LNCaP clone FGC (cell line): Measurements from ENCODE around the gene NPHP1.
"Not testable (repeated sequence)": the region's sequence is repeated elsewhere in the genome, so short reads cannot be mapped to it uniquely, and the experiment has no call there.

Experiments
- DNase-seq: peaks from one replicate; pipeline ENCODE4 v3.0.0-alpha.2; 2011; ENCODE audit warnings: low read depth
- H3K4me3 ChIP-seq: 2 replicates; pipeline ENCODE4 v1.5.1; 2011; ENCODE audit warnings: mild to moderate bottlenecking, low read depth, low read length, control low read depth
- TF ChIP-seq, protein P1 (sequence below): IDR thresholded peaks from 2 replicates; pipeline ENCODE4 v1.5.1; 2012; ENCODE audit warnings: mild to moderate bottlenecking; ENCODE audit not compliant: control insufficient read depth, insufficient read depth; ENCODE audit errors: extremely low read depth

Gene NPHP1

DNA sequence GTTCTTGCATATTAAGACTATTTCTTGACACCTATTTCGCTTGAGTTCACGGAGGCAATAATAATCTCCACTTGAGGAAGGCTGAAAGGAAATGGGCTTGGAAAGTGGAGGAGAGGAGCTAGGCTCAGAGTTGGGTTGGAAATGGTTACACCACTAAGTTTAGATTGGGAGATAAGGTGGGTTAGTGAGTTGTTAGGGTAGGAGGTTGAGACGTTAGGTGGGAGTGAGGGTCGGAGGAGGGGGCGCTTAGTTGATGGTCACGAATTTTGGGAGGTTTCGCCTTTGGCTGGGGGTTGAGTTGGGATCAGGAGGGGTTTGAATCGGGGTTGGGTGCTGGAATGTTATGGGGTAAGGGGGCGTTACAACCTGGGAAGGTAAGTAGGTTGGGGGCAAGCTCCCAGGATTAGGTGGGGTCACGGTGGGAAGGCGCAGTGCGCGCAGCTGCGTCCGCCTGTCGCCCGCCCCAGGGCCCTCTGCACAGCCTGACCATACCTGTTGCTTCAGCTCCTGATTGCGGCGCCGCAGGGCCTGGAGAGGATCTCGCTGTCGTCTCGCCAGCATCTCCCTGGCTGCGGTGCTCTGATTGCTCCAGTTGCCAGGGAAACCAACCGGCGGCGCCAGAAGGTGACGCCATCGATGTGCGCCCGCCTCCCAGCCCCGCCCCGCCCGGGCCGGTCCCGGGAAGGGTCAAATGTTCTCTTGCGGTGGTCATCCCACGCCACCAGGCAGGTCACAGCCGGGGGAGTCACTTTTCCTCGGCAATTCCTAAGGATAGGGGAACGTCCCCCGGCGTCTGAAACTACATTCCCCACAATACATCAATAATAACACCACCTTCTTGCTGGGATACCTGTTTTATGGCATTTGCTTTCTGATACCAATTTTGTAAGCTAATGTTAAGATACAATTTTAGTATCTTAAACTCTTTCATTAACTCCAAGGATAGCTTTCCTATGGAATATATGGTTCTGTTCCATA lies at the start of gene NPHP1:
TSS of gene NPHP1 (minus strand) at position 606 of the 978 bp plus-strand sequence. CDS start at position 561, 45 bp downstream.
- H3K4me3 ChIP-seq, result peak within 1 kb of the TSS; percentile 83
- peak; percentile 63 for DNase-seq
- TF ChIP-seq, protein P1, sequence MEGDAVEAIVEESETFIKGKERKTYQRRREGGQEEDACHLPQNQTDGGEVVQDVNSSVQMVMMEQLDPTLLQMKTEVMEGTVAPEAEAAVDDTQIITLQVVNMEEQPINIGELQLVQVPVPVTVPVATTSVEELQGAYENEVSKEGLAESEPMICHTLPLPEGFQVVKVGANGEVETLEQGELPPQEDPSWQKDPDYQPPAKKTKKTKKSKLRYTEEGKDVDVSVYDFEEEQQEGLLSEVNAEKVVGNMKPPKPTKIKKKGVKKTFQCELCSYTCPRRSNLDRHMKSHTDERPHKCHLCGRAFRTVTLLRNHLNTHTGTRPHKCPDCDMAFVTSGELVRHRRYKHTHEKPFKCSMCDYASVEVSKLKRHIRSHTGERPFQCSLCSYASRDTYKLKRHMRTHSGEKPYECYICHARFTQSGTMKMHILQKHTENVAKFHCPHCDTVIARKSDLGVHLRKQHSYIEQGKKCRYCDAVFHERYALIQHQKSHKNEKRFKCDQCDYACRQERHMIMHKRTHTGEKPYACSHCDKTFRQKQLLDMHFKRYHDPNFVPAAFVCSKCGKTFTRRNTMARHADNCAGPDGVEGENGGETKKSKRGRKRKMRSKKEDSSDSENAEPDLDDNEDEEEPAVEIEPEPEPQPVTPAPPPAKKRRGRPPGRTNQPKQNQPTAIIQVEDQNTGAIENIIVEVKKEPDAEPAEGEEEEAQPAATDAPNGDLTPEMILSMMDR, result no peak

DNA sequence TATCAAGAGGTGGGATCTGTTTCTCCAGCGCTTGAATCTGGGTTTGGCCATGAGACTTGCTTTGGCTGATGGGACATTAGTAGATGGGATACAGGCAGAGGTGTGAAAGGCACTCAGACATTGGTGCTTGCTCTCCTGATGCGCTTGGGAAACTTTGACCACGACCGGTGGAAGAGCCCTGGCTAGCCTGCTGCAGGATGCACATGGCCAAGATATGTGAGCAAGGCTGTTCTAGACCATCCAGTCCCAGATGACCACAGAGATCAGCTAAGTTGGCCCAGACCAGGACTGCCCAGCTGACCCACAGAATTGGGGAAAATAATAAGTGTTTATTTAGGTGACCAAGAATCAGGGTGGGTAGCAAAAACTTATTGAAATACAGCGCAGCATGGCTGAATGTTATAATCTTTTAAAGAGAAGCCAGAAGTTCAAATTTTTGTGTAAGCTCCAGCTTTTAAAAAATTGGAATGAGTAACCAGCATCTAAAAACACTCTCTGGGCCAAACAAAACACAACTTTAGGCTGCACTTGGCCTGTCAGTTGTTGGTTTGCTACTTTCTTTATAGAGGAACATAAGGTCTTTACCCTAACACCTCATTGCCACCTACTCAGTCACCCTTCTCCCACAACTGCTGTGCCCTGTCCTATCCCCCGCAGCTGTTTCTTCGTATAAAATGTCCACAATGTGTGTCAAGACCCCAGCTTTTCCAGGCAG lies 43.4 kb upstream of the NPHP1 start:
- not testable (repeated sequence) for H3K4me3 ChIP-seq, DNase-seq

DNA sequence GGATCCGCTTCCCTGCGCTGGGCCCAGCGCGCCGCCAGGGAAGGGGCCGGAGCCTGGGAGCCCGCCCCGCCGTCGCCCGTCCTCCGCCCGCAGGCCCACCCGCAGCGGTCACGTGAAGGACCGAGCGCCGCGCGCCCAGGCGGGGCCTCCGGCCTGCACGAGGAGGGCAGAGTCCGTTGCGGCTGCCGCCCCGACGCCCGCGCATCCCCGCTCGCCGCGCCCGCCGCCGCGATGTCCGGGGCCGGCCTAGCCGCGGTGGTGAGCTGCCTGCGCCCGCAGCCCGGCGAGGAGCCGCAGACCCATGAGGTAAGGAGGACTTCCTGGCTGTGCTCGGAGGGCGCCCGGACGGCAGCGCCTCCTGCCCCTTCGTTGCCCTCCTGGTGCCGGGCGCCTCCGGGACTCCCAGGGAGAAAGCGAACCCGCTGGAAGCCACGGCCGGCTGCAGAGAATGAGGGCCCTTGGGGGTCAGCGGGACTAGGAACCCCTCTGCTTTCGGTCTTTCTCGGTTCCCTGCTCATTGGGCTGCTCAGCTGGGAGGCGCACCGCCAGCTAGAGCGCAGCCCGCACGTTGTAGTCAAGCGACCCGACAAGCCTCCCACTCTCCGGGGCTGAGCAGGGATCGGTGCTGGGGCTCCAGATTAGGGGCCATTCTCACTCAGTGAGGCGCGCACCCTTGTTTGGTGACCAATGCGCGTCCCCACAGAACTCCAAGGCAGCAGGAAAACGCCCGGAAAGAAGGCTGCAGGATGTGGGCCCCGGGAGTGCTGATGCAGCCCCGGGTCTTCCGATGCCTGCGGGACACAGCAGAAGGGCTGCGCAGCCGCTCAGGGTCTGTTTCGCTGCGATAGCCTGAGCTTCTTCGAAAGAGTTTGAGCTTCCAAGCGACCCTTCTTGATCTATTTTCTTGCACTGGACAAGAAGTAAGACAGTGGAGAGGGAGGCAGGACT lies 40.9 kb upstream of the NPHP1 start:
- not testable (repeated sequence) for H3K4me3 ChIP-seq, DNase-seq

DNA sequence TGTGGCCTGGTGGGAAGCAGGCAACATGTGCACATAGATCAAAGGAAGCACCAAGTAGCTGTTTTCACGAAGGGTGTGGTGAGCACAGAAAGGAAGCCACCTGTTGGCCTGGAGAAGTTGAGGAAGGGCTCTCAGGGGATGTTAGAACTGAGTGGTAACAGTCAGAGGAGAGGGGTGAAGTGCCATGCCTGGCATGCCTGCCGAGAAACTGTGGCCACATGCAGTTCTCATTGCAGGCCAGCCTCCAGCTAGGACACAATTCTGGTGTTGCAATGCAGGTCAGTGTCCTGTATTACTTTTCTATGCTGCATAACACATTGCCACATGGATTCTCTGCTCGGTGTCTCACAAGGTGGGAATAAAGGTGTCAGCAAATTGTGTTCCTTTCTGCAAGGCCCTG lies 38.5 kb upstream of the NPHP1 start:
- not testable (repeated sequence) for H3K4me3 ChIP-seq, DNase-seq

DNA sequence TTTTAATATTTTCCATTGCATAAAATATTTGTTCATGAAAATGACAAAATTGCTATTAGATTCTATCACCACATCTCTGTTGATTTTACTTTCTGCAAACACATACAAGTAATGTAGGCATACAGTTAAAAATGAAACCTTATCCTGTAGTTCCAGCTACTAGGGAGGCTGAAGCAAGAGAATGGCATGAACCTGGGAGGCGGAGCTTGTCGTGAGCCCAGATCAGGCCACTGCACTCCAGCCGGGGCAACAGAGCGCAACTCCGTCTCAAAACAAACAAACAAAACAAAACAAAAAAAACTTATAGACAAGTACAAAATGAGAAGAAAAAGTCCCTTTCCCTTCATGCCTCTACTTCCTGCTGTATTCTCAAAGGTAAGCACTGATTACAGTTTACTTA lies 29.7 kb upstream of the NPHP1 start:
- DNase-seq, H3K4me3 ChIP-seq: not testable (repeated sequence)

DNA sequence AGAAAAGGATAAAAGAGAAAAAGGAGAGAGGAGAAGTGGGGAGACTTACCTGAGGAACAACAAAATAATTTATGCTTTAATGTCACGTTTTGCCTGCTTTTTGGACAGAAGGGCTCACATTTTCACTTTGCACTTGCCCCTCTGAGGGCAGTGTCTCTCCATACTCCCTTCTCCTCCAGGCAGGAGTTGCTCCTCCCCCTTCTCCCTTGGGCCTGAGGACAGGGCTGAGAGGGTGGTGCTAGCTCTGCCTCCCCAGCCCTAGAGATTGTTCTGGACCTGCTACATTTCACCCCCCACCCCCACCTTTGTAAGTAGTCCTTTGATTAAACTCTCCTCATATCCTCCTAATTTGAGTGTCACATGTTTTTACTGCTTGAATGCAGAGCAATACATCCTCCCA lies 25.1 kb upstream of the NPHP1 start:
- DNase-seq, H3K4me3 ChIP-seq: not testable (repeated sequence)

DNA sequence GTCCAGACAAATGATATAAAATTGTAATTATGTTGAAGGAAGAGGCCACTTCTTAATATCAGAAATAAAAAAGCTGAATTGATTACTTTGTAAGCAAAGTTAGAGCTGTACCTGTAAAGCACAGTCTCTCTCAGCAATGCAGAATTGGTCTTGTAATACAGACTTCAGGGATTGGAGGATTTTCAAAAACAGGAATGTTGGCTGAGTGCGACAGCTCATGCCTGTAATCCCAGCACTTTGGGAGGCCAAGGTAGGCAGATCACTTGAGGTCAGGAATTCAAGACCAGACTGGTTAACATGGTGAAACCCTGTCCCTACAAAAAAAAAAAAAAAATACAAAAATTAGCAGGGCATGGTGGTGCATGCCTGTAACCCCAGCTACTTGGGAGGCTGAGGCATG lies 17.8 kb upstream of the NPHP1 start:
- DNase-seq, H3K4me3 ChIP-seq: not testable (repeated sequence)

DNA sequence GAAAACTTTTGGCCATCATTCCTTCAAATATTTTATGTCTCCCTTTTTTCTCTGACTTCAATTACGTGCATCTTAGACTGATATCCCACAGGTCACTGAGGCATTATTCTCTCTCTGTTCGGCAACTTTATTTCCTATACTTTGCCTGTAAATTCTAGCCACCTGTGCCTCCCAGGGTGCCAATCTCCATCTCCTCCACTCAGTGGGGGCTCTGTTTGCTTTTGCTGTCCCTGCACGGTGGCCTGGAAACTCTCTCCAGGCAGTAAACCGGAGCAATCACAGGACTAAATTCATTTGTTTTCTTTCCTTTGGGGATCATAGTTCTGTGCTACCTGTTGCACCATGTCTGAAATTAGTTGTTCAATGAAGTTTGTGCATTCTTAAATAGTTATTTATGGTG lies 17.1 kb upstream of the NPHP1 start:
- DNase-seq, result no peak
- H3K4me3 ChIP-seq, result no peak overlapping the region
- TF ChIP-seq, protein P1, result no peak

DNA sequence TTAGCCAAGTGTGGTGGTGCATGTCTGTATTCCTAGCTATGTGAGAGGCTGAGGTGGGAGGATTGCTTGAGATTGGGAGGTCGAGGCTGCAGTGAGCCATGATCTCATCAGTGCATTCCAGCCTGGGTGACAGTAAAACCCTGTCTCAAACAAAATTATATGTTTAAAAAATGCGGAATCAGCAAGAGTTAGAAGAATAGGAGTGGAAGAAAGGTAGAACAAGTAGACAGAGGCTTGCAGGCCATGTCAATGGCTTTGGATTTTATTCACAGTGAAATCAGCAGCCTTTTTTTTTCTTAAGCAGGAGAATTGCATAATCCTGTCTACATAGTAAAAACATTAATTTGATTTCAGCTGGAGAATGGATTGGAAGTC lies 15.4 kb upstream of the NPHP1 start:
- DNase-seq, result no peak
- H3K4me3 ChIP-seq, result no peak overlapping the region
- TF ChIP-seq, protein P1, result no peak
